ENCODE data around the gene GTF2H1.
"Not testable (repeated sequence)": the region's sequence is repeated elsewhere in the genome, so short reads cannot be mapped to it uniquely, and the experiment has no call there.

GTF2H1 gene

GRCh38 chr11:18372201-18372600 lies 49.8 kb downstream of the GTF2H1 start:
- H3K4me3 ChIP-seq (ENCODE audit: low read depth, low read length): no peak overlapping the region

GRCh38 chr11:18374956-18375355 lies 52.6 kb downstream of the GTF2H1 start:
- H3K4me3 ChIP-seq (ENCODE audit: low read depth, low read length): no peak overlapping the region

GRCh38 chr11:18375941-18376340 lies 53.6 kb downstream of the GTF2H1 start:
- no peak overlapping the region for H3K4me3 ChIP-seq (ENCODE audit: low read depth, low read length)

GRCh38 chr11:18379201-18379600 lies 56.8 kb downstream of the GTF2H1 start:
- H3K4me3 ChIP-seq (ENCODE audit: low read depth, low read length): no peak overlapping the region

GRCh38 chr11:18383388-18384156 lies 61.2 kb downstream of the GTF2H1 start:
- no peak overlapping the region for H3K4me3 ChIP-seq (ENCODE audit: low read depth, low read length)

- H3K4me3 ChIP-seq (ENCODE audit: low read depth, low read length): no peak overlapping the region
Measured at GRCh38 chr11:18384157-18384641, 61.8 kb downstream of the GTF2H1 start.

- H3K4me3 ChIP-seq (ENCODE audit: low read depth, low read length): no peak overlapping the region
Measured at GRCh38 chr11:18390088-18390487, 67.7 kb downstream of the GTF2H1 start.

GRCh38 chr11:18392434-18393321 lies 70.3 kb downstream of the GTF2H1 start:
- no peak overlapping the region for H3K4me3 ChIP-seq (ENCODE audit: low read depth, low read length)

- H3K4me3 ChIP-seq (ENCODE audit: low read depth, low read length): no peak overlapping the region
Measured at GRCh38 chr11:18393581-18394274, 71.4 kb downstream of the GTF2H1 start.

GRCh38 chr11:18394275-18394927 lies 72.0 kb downstream of the GTF2H1 start, which contains the start of gene LDHA:
Gene LDHA (plus strand): TSS chr11:18394563. CDS start chr11:18396843, 2,280 bp downstream.
- H3K4me3 ChIP-seq (ENCODE audit: low read depth, low read length): peak within 1 kb of the TSS; percentile 67

- peak overlapping the region; percentile 67 for H3K4me3 ChIP-seq (ENCODE audit: low read depth, low read length)
Measured at GRCh38 chr11:18394928-18395734, 72.8 kb downstream of the GTF2H1 start.

GRCh38 chr11:18395735-18396504 lies 73.6 kb downstream of the GTF2H1 start:
- peak overlapping the region; percentile 67 for H3K4me3 ChIP-seq (ENCODE audit: low read depth, low read length)

- no peak overlapping the region for H3K4me3 ChIP-seq (ENCODE audit: low read depth, low read length)
Measured at GRCh38 chr11:18397921-18398320, 75.6 kb downstream of the GTF2H1 start.

- H3K4me3 ChIP-seq (ENCODE audit: low read depth, low read length): not testable (repeated sequence)
Measured at GRCh38 chr11:18401077-18401476, 78.7 kb downstream of the GTF2H1 start.

- H3K4me3 ChIP-seq (ENCODE audit: low read depth, low read length): no peak overlapping the region
Measured at GRCh38 chr11:18404062-18404461, 81.7 kb downstream of the GTF2H1 start.

- H3K4me3 ChIP-seq (ENCODE audit: low read depth, low read length): not testable (repeated sequence)
Measured at GRCh38 chr11:18407400-18407799, 85.0 kb downstream of the GTF2H1 start.

GRCh38 chr11:18408558-18409291 lies 86.4 kb downstream of the GTF2H1 start:
- no peak overlapping the region for H3K4me3 ChIP-seq (ENCODE audit: low read depth, low read length)

GRCh38 chr11:18416459-18416858 lies 94.1 kb downstream of the GTF2H1 start:
- H3K4me3 ChIP-seq (ENCODE audit: low read depth, low read length): no peak overlapping the region

Data from iPS-11a (cell line).